ENCODE data around the gene LIN7C. TPM values are rescaled to one million over a fixed set of nuclear protein-coding genes. Genes with fewer than 3 reads are reported as not detected.

The LIN7C gene
- total and polyA plus RNA-seq, 2 of the 8 experiments (the other 6 are each of a cell fraction or from before 2014, with no cell fraction given) = 10.5 to 42.7 TPM

DNA sequence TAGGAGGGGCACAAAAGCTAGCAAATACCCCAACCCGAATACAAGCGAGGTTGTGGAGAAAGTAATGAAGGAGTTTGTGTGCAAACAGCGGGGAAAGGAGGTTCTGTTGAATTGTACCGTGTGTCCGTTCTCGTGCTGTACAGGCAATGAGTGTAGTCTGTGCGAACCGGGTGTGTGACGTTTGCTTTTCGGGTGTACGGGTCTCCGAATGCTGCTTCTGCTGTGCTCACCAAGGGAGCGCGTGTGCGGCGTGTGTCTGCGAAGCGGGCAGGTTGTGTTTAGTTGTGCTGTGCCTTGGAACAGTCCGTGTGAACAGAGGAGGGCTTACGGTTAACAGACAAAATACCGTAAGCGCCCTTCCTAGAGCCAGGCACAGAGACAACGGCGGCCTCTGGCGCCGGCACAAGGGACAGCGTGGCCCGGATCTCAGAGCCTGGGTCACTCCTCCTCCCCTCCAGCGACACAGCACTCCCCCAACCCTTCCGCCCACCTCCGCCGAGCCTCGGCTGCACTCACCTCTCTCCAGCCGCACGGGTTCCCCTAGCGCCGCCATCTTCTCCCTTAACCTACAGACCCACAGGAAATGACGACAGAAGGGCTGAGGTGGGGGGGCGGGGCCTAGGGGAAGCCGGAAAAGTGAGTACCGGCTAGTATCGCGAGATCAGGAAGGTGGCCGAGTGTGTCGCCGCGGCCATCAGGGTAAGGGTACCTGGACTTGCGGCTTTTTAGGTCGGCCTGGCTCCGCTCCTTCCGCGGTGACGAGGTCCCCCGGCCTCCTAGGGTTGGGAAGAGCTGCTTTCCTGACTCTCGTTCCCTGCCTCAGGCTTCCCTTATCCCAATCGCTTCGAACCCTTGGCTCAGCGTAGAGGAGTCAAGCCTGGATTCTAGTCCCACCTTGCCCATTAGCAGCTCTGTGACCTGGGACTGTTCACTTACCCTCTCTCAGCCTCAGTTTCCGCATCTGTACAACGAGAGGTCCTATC lies at the start of gene LIN7C (continued):
- TF ChIP-seq EZH2 (IDR thresholded peaks at IDR 0.05; ENCODE audit: low read depth, low read length, severe bottlenecking) (no peak), JUN (IDR thresholded peaks at IDR 0.05; ENCODE audit: low read depth, low read length) (no peak), CEBPB (IDR thresholded peaks at IDR 0.05; ENCODE audit: low read depth, low read length) (no peak)
- TF ChIP-seq, protein P1, sequence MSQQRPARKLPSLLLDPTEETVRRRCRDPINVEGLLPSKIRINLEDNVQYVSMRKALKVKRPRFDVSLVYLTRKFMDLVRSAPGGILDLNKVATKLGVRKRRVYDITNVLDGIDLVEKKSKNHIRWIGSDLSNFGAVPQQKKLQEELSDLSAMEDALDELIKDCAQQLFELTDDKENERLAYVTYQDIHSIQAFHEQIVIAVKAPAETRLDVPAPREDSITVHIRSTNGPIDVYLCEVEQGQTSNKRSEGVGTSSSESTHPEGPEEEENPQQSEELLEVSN (IDR thresholded peaks at IDR 0.05) = peak; percentile 58
- TF ChIP-seq, protein P2, sequence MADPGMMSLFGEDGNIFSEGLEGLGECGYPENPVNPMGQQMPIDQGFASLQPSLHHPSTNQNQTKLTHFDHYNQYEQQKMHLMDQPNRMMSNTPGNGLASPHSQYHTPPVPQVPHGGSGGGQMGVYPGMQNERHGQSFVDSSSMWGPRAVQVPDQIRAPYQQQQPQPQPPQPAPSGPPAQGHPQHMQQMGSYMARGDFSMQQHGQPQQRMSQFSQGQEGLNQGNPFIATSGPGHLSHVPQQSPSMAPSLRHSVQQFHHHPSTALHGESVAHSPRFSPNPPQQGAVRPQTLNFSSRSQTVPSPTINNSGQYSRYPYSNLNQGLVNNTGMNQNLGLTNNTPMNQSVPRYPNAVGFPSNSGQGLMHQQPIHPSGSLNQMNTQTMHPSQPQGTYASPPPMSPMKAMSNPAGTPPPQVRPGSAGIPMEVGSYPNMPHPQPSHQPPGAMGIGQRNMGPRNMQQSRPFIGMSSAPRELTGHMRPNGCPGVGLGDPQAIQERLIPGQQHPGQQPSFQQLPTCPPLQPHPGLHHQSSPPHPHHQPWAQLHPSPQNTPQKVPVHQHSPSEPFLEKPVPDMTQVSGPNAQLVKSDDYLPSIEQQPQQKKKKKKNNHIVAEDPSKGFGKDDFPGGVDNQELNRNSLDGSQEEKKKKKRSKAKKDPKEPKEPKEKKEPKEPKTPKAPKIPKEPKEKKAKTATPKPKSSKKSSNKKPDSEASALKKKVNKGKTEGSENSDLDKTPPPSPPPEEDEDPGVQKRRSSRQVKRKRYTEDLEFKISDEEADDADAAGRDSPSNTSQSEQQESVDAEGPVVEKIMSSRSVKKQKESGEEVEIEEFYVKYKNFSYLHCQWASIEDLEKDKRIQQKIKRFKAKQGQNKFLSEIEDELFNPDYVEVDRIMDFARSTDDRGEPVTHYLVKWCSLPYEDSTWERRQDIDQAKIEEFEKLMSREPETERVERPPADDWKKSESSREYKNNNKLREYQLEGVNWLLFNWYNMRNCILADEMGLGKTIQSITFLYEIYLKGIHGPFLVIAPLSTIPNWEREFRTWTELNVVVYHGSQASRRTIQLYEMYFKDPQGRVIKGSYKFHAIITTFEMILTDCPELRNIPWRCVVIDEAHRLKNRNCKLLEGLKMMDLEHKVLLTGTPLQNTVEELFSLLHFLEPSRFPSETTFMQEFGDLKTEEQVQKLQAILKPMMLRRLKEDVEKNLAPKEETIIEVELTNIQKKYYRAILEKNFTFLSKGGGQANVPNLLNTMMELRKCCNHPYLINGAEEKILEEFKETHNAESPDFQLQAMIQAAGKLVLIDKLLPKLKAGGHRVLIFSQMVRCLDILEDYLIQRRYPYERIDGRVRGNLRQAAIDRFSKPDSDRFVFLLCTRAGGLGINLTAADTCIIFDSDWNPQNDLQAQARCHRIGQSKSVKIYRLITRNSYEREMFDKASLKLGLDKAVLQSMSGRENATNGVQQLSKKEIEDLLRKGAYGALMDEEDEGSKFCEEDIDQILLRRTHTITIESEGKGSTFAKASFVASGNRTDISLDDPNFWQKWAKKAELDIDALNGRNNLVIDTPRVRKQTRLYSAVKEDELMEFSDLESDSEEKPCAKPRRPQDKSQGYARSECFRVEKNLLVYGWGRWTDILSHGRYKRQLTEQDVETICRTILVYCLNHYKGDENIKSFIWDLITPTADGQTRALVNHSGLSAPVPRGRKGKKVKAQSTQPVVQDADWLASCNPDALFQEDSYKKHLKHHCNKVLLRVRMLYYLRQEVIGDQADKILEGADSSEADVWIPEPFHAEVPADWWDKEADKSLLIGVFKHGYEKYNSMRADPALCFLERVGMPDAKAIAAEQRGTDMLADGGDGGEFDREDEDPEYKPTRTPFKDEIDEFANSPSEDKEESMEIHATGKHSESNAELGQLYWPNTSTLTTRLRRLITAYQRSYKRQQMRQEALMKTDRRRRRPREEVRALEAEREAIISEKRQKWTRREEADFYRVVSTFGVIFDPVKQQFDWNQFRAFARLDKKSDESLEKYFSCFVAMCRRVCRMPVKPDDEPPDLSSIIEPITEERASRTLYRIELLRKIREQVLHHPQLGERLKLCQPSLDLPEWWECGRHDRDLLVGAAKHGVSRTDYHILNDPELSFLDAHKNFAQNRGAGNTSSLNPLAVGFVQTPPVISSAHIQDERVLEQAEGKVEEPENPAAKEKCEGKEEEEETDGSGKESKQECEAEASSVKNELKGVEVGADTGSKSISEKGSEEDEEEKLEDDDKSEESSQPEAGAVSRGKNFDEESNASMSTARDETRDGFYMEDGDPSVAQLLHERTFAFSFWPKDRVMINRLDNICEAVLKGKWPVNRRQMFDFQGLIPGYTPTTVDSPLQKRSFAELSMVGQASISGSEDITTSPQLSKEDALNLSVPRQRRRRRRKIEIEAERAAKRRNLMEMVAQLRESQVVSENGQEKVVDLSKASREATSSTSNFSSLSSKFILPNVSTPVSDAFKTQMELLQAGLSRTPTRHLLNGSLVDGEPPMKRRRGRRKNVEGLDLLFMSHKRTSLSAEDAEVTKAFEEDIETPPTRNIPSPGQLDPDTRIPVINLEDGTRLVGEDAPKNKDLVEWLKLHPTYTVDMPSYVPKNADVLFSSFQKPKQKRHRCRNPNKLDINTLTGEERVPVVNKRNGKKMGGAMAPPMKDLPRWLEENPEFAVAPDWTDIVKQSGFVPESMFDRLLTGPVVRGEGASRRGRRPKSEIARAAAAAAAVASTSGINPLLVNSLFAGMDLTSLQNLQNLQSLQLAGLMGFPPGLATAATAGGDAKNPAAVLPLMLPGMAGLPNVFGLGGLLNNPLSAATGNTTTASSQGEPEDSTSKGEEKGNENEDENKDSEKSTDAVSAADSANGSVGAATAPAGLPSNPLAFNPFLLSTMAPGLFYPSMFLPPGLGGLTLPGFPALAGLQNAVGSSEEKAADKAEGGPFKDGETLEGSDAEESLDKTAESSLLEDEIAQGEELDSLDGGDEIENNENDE (IDR thresholded peaks at IDR 0.05; ENCODE audit: insufficient replicate concordance, low read length) = no peak
- TF ChIP-seq, protein P3, sequence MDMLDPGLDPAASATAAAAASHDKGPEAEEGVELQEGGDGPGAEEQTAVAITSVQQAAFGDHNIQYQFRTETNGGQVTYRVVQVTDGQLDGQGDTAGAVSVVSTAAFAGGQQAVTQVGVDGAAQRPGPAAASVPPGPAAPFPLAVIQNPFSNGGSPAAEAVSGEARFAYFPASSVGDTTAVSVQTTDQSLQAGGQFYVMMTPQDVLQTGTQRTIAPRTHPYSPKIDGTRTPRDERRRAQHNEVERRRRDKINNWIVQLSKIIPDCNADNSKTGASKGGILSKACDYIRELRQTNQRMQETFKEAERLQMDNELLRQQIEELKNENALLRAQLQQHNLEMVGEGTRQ (IDR thresholded peaks at IDR 0.05; ENCODE audit: low read length) = no peak
